HG03558 (cell line): ENCODE results near the gene KCNG2.
"Not testable (repeated sequence)": the region's sequence is repeated elsewhere in the genome, so short reads cannot be mapped to it uniquely, and the experiment has no call there.

Experiments
- ATAC-seq: cut with Tn5 transposase; IDR thresholded peaks from one replicate; pipeline ENCODE4 v1.9.1; 2021; ENCODE audit warnings: moderate number of reproducible peaks; ENCODE audit not compliant: unreplicated experiment; ENCODE audit errors: extremely low read depth

KCNG2 gene

GRCh38 chr18:79878246-79878645, 80.5 kb downstream of the KCNG2 start:
- ATAC-seq = not testable (repeated sequence)

GRCh38 chr18:79878741-79879378, 81.1 kb downstream of the KCNG2 start:
- ATAC-seq = no peak

- no peak for ATAC-seq
Measured at GRCh38 chr18:79879566-79879965, 81.8 kb downstream of the KCNG2 start.

DNA sequence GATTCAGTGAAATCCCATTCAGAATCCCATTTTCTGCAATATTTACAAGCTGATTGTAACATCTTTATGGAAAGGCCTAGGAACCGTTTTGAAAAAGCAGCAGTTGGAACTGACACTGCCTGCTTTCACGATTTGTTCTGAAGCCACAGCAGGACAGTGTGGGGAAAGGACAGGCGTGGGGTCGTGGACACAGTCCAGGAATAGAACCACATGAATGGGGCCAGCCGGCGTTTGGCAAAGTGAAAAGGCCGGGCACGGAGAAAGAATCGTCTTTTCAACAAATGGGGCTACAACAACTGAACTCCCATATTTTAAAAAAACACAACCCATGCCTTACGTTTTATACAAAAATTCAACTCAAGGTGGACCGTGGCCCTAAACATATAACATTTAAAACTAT, 84.0 kb downstream of the KCNG2 start:
- ATAC-seq = no peak

- ATAC-seq = no peak
Measured at GRCh38 chr18:79882522-79883241, 84.9 kb downstream of the KCNG2 start.

GRCh38 chr18:79883461-79884293, 85.9 kb downstream of the KCNG2 start:
- no peak for ATAC-seq

- ATAC-seq = no peak
Measured at GRCh38 chr18:79884294-79884962, 86.7 kb downstream of the KCNG2 start.

DNA sequence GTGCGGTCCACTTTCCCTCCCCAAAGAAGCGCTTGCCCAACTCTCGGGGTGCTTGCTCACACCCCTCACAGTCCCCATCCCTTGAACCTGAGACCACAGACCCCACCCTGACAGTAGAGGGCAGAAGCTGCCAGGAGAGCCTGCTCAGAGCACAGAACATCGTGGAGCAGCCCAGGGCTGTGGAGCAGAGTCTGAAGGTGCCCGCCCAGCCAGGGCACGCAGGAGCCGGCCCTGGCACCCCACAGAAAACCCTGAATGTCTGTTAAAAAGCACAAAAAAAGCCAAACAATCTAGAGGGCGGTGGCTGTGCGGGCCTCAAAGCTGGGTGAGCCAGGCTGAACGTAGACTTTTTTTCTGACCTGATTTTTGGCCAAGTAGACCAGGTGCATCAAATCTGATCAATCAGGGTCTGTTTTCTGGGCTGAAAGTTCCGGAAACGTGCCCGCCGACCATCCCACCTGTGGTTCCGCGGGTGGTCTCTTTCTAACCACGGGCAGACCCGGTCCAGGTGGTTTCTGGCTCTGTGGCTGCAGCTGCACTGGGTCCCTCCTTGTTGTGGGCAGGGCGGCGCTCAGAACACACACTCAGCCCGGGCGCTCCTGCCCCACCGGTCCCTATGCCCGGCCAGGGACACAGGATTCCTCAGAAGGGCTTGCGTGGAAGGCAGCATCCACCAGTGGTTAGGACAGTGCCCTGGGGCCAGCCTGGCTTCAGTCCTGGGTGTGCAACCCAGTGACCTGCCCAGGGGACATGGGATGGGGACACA, 87.4 kb downstream of the KCNG2 start:
- ATAC-seq = no peak

GRCh38 chr18:79887181-79888000, 89.7 kb downstream of the KCNG2 start:
- ATAC-seq = no peak

GRCh38 chr18:79888016-79888415, 90.3 kb downstream of the KCNG2 start:
- no peak for ATAC-seq

GRCh38 chr18:79889569-79889968, 91.8 kb downstream of the KCNG2 start:
- ATAC-seq = no peak

GRCh38 chr18:79890674-79891073, 92.9 kb downstream of the KCNG2 start:
- no peak for ATAC-seq

DNA sequence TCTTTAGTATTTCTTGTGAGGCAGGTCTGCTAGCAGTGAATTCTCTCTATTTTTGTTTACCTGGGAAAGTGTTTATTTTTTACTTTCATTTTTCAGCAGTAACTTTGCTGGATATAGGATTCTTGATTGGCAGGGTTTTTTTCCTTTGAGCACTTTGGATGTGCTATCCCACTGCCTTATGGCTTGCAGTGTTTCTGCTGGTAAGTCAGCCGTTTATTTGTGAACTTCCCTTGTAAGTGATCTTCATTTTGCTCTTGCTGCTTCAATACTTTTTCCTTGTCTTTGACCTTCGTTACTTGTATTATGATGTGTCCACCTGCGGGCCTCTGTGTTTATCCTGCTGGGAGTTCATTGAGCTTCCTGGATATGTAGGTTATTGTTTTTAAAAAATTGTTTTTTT, 99.0 kb downstream of the KCNG2 start:
- no peak for ATAC-seq

DNA sequence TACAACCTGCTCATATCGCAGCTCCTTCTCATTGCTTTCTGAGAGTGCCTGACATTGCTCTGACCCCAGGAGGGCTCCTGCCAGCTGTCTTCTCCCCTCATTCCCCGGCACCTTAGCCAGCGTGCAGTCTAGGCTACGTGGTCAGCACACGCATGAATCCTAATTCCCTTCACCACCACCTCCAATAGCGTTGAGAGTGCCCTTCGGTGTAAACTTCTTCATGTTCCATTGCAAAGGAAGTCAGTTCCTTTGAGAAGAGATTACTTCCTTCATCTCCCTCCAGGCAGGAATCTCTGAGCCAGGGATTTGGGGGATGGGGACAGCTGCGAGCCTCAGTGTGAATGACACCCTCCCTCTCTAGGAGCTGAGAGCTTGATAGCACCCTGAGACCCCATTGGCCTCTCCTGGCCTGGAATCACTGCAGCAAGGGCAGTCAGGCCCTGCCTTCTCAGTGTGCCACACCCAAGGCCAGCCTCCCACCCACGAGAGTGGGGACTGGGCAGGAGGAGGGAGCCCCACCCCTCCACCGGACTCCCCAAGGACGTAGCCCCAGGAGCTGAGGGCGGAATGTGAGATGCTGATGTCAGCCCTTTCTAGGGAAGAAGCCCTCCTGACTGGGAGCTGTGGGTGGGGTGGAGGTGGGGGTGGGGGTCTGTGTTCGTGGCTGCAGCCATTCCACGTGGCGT, 100.3 kb downstream of the KCNG2 start:
- ATAC-seq = no peak

GRCh38 chr18:79898952-79899608, 101.3 kb downstream of the KCNG2 start:
- ATAC-seq = no peak

DNA sequence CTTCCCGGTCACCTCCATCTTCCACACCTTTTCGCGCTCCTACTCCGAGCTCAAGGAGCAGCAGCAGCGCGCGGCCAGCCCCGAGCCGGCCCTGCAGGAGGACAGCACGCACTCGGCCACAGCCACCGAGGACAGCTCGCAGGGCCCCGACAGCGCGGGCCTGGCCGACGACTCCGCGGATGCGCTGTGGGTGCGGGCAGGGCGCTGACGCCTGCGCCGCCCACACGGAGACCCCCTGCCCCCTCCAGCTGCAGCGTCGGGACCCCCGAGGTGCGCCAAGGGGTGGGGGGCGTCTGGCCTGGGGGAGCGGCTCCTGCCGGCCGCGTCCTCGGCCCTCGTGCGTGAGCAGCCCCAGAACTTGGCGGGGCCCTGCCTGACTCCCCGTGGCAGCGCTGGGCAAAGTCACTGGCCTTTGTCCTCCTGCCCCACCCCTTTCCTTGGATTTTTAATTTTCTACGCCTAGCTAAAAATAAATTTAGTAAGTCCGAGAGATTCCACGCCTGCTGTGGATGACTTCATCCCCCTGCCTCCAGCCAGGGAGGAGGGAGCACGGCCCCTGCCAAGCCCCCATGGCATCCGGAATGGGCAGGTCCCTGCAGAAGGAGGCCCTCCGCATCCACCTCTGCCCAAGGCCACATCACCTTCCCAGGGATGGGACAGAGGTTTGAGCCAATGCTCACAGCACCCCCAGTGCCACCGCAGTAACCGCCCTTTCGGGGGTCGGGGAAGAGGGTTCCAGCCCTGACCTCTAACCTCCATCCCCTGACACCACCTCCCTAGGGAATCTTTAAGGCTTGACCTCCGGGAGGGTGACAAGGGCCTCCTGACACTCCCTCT, 102.1 kb downstream of the KCNG2 start:
- no peak for ATAC-seq
